ENCODE results near the gene KCNV2.

KCNV2 gene

DNA sequence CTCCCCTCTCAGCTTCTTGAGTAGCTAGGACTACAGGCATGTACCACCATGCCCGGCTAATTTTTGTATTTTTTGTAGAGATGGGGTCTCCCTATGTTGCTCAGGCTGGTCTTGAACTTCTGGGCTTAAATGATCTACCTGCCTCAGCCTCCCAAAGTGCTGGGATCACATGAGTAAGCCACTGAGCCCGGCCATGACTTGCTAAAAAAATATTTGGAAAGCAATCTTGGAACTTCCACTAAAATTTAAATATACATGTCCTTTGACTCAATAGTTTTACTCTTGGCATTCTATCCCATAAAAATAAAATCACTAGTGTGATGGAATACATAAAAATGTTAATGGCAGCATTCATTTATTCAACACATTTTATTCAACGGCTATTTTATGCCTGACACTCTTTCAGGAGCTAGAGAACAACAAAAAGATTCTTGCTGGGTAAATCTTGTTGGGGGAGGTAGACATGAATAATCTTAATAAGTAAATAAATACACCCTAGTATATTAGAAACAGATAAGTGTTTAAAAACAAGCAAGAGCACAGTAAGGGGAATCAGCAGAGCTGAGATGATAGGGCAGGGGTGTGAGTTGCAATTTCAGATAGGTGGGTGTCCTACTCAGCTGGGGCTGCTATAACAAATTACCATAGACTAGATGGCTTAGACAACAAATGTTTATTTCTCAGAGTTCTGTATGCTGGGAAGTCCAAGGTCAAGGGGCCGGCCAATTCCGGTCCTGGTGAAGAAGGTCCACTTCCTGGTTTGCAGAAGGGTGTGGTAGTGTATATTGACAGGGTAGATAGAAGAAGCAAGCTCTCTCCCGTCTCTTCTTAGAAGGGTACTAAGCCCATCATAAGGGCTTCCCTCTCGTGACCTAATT, 50.7 kb downstream of the KCNV2 start:
- Histone ChIP-seq H3K36me3 (ENCODE audit: control insufficient read depth, insufficient read depth, low read length) (no peaks in the 10 kb centered on the region), H3K27ac (no peak overlapping the region), H3K4me1 (no peaks in the 10 kb centered on the region), H3K79me2 (no peaks in the 10 kb centered on the region), H3K4me2 (ENCODE audit: low read length) (no peak overlapping the region), H2AFZ (no peak overlapping the region), H3K4me3 (ENCODE audit: low read depth, low read length) (no peak overlapping the region), H3K9ac (no peak overlapping the region), H3K27me3 (ENCODE audit: control insufficient read depth, insufficient read depth, low read length) (no peaks in the 10 kb centered on the region), H3K9me3 (ENCODE audit: control insufficient read depth, low read length) (no peaks in the 10 kb centered on the region)
- TF ChIP-seq, protein P1, sequence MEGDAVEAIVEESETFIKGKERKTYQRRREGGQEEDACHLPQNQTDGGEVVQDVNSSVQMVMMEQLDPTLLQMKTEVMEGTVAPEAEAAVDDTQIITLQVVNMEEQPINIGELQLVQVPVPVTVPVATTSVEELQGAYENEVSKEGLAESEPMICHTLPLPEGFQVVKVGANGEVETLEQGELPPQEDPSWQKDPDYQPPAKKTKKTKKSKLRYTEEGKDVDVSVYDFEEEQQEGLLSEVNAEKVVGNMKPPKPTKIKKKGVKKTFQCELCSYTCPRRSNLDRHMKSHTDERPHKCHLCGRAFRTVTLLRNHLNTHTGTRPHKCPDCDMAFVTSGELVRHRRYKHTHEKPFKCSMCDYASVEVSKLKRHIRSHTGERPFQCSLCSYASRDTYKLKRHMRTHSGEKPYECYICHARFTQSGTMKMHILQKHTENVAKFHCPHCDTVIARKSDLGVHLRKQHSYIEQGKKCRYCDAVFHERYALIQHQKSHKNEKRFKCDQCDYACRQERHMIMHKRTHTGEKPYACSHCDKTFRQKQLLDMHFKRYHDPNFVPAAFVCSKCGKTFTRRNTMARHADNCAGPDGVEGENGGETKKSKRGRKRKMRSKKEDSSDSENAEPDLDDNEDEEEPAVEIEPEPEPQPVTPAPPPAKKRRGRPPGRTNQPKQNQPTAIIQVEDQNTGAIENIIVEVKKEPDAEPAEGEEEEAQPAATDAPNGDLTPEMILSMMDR (IDR thresholded peaks at IDR 0.05), result no peak

DNA sequence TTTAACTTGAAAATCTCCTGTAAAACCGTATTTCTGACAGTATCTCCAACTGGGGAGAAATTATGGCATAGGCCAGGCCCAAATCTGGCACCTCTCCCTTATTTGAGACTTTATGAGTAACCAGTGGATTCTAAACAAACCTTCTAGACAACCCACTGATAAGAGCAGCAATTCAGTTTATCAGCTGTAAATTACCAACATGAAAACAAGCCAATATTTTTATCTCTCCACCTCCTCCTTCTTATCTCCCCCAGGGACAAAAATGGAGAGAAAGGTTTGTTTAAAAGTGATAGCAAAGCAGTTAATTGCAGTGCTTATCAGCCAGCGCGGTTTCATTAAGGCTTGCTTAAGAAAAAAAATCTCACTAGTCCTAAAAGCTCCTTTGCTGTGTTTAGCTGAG, 53.8 kb downstream of the KCNV2 start:
- Histone ChIP-seq H3K79me2 (no peaks in the 10 kb centered on the region), H3K27me3 (ENCODE audit: control insufficient read depth, insufficient read depth, low read length) (no peaks in the 10 kb centered on the region), H3K4me2 (ENCODE audit: low read length) (no peak overlapping the region), H2AFZ (no peak overlapping the region), H3K9ac (no peak overlapping the region), H3K27ac (no peak overlapping the region), H3K9me3 (ENCODE audit: control insufficient read depth, low read length) (peaks cover 3% of the 10 kb centered on the region), H3K4me3 (ENCODE audit: low read depth, low read length) (no peak overlapping the region), H3K36me3 (ENCODE audit: control insufficient read depth, insufficient read depth, low read length) (no peaks in the 10 kb centered on the region), H3K4me1 (no peaks in the 10 kb centered on the region)
- TF ChIP-seq, protein P1 (IDR thresholded peaks at IDR 0.05), result no peak

DNA sequence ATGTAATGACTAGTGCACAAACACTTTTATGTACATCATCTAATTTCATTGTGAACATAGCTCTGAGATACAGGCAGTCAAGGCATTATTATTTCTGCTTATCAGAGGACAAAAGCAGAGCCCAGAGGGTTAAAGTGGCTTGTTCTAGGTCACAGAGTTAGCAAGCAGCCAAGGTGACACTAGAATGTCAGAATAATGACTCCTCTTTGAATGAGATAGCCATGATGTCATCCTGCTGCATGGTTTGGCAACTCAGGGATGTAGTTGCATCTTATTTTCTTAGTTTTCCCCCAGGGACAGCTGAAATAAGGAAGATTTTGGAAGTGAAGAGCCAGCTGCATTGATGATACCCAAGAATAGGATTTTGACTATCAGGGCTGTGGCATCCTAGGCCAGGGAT, 54.4 kb downstream of the KCNV2 start:
- Histone ChIP-seq H3K36me3 (ENCODE audit: control insufficient read depth, insufficient read depth, low read length) (no peaks in the 10 kb centered on the region), H3K4me2 (ENCODE audit: low read length) (no peak overlapping the region), H3K9me3 (ENCODE audit: control insufficient read depth, low read length) (peaks cover 3% of the 10 kb centered on the region), H3K79me2 (no peaks in the 10 kb centered on the region), H3K27ac (no peak overlapping the region), H3K27me3 (ENCODE audit: control insufficient read depth, insufficient read depth, low read length) (no peaks in the 10 kb centered on the region), H3K4me1 (no peaks in the 10 kb centered on the region), H3K9ac (no peak overlapping the region), H2AFZ (no peak overlapping the region), H3K4me3 (ENCODE audit: low read depth, low read length) (no peak overlapping the region)
- TF ChIP-seq, protein P1 (IDR thresholded peaks at IDR 0.05), result no peak

DNA sequence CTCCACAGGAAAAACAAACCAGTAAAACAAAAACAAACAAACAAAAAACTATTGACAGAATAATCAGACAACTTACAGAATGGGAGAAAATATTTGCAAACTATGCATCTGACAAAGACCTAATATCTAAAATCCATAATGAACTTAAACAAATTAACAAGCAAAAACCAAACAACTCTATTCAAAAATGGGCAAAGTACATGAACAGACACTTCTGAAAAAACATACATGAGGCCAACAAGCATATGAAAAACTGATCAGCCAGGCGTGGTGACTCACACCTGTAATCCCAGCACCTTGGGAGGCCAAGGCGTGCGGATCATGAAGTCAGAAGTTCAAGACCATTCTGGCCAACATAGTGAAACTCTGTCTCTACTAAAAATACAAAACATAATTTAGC, 60.1 kb downstream of the KCNV2 start:
- Histone ChIP-seq H3K36me3 (ENCODE audit: control insufficient read depth, insufficient read depth, low read length) (no peaks in the 10 kb centered on the region), H3K9ac (no peak overlapping the region), H3K79me2 (no peaks in the 10 kb centered on the region), H3K27ac (no peak overlapping the region), H3K27me3 (ENCODE audit: control insufficient read depth, insufficient read depth, low read length) (no peaks in the 10 kb centered on the region), H3K4me3 (ENCODE audit: low read depth, low read length) (no peak overlapping the region), H2AFZ (no peak overlapping the region), H3K9me3 (ENCODE audit: control insufficient read depth, low read length) (peaks cover 3% of the 10 kb centered on the region), H3K4me1 (no peaks in the 10 kb centered on the region), H3K4me2 (ENCODE audit: low read length) (no peak overlapping the region)
- TF ChIP-seq, protein P1 (IDR thresholded peaks at IDR 0.05), result no peak

DNA sequence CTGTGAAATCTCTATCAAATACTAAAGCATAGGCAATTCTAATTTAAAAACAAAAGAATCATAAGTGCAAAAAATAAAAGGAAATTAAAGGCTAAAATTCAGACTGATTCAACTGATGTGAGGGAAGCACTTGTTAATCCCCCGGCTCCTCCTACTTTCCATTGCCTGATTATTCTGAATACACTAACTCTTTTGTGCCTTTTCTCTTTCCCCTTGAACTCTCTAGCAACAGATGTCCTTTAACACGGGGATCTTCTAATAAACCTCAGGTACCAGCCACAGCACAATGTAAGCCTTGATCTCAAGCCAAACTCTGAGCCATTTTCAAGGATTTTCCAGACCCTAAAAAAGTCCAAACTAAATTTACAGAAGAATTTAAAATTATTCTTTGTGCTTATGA, 61.5 kb downstream of the KCNV2 start:
- no peaks in the 10 kb centered on the region for H3K79me2 ChIP-seq
- TF ChIP-seq, protein P1 (IDR thresholded peaks at IDR 0.05), result no peak
- H3K4me1 ChIP-seq, result no peaks in the 10 kb centered on the region
- H3K9ac ChIP-seq, result no peak overlapping the region
- no peak overlapping the region for H2AFZ ChIP-seq
- no peaks in the 10 kb centered on the region for H3K36me3 ChIP-seq (ENCODE audit: control insufficient read depth, insufficient read depth, low read length)
- no peaks in the 10 kb centered on the region for H3K9me3 ChIP-seq (ENCODE audit: control insufficient read depth, low read length)
- no peaks in the 10 kb centered on the region for H3K27me3 ChIP-seq (ENCODE audit: control insufficient read depth, insufficient read depth, low read length)
- no peak overlapping the region for H3K4me3 ChIP-seq (ENCODE audit: low read depth, low read length)
- no peak overlapping the region for H3K4me2 ChIP-seq (ENCODE audit: low read length)
- H3K27ac ChIP-seq, result no peak overlapping the region
